Neural cell (in vitro differentiated cells): Measurements from ENCODE around the gene NAT9. TPM values are rescaled to one million over a fixed set of nuclear protein-coding genes. Genes with fewer than 3 reads are reported as not detected.

ENCODE experiments used
- H2AFZ ChIP-seq: fragments of 200-600, 300-800 bp; sonication (generic), shearing (Covaris generic); 2 replicates; pipeline ENCODE4 v1.6.0; 2014; ENCODE audit warnings: low read depth, mild to moderate bottlenecking, antibody characterized with exemption, low read length, moderate library complexity
- H3F3A ChIP-seq: fragments of 200-600 bp; shearing (Covaris generic); 2 replicates; pipeline ENCODE4 v1.6.1; 2016; ENCODE audit warnings: mild to moderate bottlenecking, moderate library complexity, mixed read lengths, antibody characterized with exemption, low read length; ENCODE audit not compliant: insufficient read depth, poor library complexity, severe bottlenecking
- H3K27ac ChIP-seq: fragments of 200-600, 300-800 bp; sonication (generic), shearing (Covaris generic); 2 replicates; pipeline ENCODE4 v1.5.1; 2014; ENCODE audit warnings: mild to moderate bottlenecking, low read length, moderate library complexity
- H3K27me3 ChIP-seq: fragments of 300-800, 200-600 bp; sonication (generic), shearing (Covaris generic); 2 replicates; pipeline ENCODE4 v1.6.0; 2014; ENCODE audit warnings: mild to moderate bottlenecking, low read depth, low read length, moderate library complexity; ENCODE audit not compliant: insufficient read depth
- H3K36me3 ChIP-seq: fragments of 300-800, 200-600 bp; sonication (generic), shearing (Covaris generic); 2 replicates; pipeline ENCODE4 v1.5.1; 2014; ENCODE audit warnings: mild to moderate bottlenecking, antibody characterized with exemption, low read length, moderate library complexity; ENCODE audit not compliant: insufficient read depth
- H3K4me2 ChIP-seq: fragments of 300-800, 200-600 bp; sonication (generic), shearing (Covaris generic); 2 replicates; pipeline ENCODE4 v1.6.0; 2014; ENCODE audit warnings: mild to moderate bottlenecking, low read length
- H3K4me3 ChIP-seq: fragments of 300-800, 200-600 bp; sonication (generic), shearing (Covaris generic); 2 replicates; pipeline ENCODE4 v1.5.1; 2014; ENCODE audit warnings: mild to moderate bottlenecking, low read length, moderate library complexity
- H3K79me2 ChIP-seq: fragments of 200-600 bp; shearing (Covaris generic); replicated peaks from 2 replicates; pipeline ENCODE4 v1.6.0; 2014; ENCODE audit warnings: mild to moderate bottlenecking, low read length, moderate library complexity; ENCODE audit not compliant: insufficient read depth
- H3K9ac ChIP-seq: fragments of 300-800, 200-600 bp; sonication (generic), shearing (Covaris generic); 2 replicates; pipeline ENCODE4 v1.6.1; 2016; ENCODE audit warnings: mild to moderate bottlenecking, low read length, mixed read lengths
- H3K9me2 ChIP-seq: fragments of 200-600 bp; shearing (Covaris generic); 2 replicates; pipeline ENCODE4 v1.6.1; 2016; ENCODE audit warnings: mild to moderate bottlenecking, low read length, mixed read lengths; ENCODE audit not compliant: insufficient read depth
- H3K9me3 ChIP-seq: fragments of 200-600, 300-800 bp; sonication (generic), shearing (Covaris generic); 2 replicates; pipeline ENCODE4 v1.6.1; 2016; ENCODE audit warnings: mild to moderate bottlenecking, mixed run types, low read length, moderate library complexity, mixed read lengths
- H4K20me1 ChIP-seq: fragments of 200-600 bp; shearing (Covaris generic); 2 replicates; pipeline ENCODE4 v1.6.1; 2016; ENCODE audit warnings: mild to moderate bottlenecking, mixed run types; ENCODE audit not compliant: insufficient read depth
- EP300 ChIP-seq: fragments of 450-650 bp; conservative IDR thresholded peaks from 2 replicates; pipeline ENCODE4 v1.6.1; 2014; ENCODE audit warnings: antibody characterized with exemption, mild to moderate bottlenecking, moderate library complexity; ENCODE audit not compliant: poor library complexity, severe bottlenecking
- EZH2 ChIP-seq: fragments of 200-600, 300-800 bp; shearing (Covaris generic), sonication (generic); IDR thresholded peaks from 2 replicates; pipeline ENCODE4 v1.6.1; 2014; ENCODE audit warnings: antibody characterized with exemption, low read length, borderline replicate concordance, mild to moderate bottlenecking; ENCODE audit not compliant: insufficient read depth, poor library complexity, severe bottlenecking
- MXI1 ChIP-seq: fragments of 450-650 bp; conservative IDR thresholded peaks from 2 replicates; pipeline ENCODE4 v1.6.1; 2014; ENCODE audit warnings: antibody characterized with exemption, mild to moderate bottlenecking; ENCODE audit not compliant: poor library complexity, severe bottlenecking
- POLR2AphosphoS5 ChIP-seq: IDR thresholded peaks from 2 replicates; pipeline ENCODE4 v1.6.1; 2012
- RAD21 ChIP-seq: fragments of 450-650 bp; conservative IDR thresholded peaks from 2 replicates; pipeline ENCODE4 v1.6.1; 2014; ENCODE audit warnings: antibody characterized with exemption, mild to moderate bottlenecking, moderate library complexity
- SMC3 ChIP-seq: fragments of 450-650 bp; conservative IDR thresholded peaks from 2 replicates; pipeline ENCODE4 v1.6.1; 2014; ENCODE audit warnings: antibody characterized with exemption, mild to moderate bottlenecking, moderate library complexity; ENCODE audit not compliant: poor library complexity
- TAF1 ChIP-seq: IDR thresholded peaks from 2 replicates; pipeline ENCODE4 v1.6.1; 2012; ENCODE audit warnings: low read depth
- polyA plus RNA-seq: library from polyadenylated mRNA; depleted of rRNA; stranded (reverse); fragments of >200 nt; gene quantifications from 2 replicates; pipeline ENCODE4 v1.2.3, GENCODE V29; 2014
- TF ChIP-seq, protein P1 (sequence below): IDR thresholded peaks from 2 replicates; pipeline ENCODE4 v1.6.1; 2012; ENCODE audit warnings: borderline replicate concordance
- TF ChIP-seq, protein P2 (sequence below): fragments of 450-650 bp; IDR thresholded peaks from 2 replicates; pipeline ENCODE4 v1.5.1; 2014; ENCODE audit warnings: antibody characterized with exemption, mild to moderate bottlenecking, moderate library complexity; ENCODE audit not compliant: poor library complexity, severe bottlenecking

The NAT9 gene
- polyA plus RNA-seq, 1 donor from 2014 or later, result 243 TPM

DNA sequence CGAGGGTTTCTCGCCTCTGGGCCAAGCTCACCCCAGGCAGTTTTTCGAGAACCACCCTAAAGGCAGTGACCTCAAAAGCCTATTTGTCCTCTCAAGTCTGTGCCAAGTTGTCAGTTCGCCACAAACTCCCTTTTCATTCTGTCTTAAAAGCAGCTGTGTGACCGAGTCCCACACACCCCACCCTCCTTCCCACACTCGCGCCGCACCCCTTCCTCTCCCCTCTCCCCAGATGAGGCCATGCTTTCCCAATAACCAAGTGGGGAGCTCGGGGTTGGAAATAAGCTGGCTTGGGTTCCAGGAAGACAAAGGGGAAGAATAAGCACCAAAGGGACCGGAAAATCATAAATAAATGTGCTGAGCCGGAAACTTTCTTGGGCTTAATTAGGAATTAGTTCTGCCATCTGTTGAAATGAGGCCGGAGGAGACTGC, 46.8 kb upstream of the NAT9 start:
- Histone ChIP-seq H3F3A (no peaks in the 10 kb centered on the region), H3K4me3 (no peak overlapping the region), H3K36me3 (no peaks in the 10 kb centered on the region), H3K27me3 (no peaks in the 10 kb centered on the region), H2AFZ (no peak overlapping the region), H3K9ac (no peak overlapping the region), H3K9me3 (no peaks in the 10 kb centered on the region), H3K27ac (no peak overlapping the region), H3K79me2 (no peaks in the 10 kb centered on the region), H3K4me2 (no peak overlapping the region), H4K20me1 (no peaks in the 10 kb centered on the region), H3K9me2 (no peaks in the 10 kb centered on the region)
- TF ChIP-seq EP300, result no peak
- TF ChIP-seq RAD21, result no peak

DNA sequence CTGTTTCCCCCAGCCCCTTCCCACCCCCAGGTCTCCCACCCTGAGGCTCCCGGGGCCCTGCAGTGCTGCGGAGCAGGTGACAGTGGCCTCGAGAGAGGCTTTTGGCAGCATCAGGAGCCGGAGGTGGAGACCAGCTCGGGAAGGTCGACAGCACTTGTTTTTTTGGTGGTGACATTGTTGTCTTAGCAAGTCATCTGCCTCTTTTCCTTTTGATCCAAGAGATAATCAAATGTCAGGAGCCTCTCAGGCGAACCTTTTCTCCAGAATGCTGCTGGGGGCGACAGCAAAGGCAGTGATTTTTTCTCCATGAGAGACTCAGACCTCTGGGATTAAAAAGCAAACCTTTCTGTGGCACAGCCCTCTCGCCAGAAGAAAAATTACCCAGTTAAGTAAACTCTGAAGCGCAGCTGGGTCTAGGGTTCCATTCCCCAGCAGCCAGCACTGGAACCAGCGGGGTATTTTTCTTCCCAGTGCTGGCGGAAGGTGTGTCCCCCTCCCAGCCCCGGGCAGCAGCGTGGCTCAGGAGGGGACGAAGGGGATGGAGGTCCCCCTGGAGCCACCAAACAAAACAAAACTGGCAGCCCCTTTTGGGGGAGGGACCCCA, 46.3 kb upstream of the NAT9 start:
- H2AFZ ChIP-seq, result no peak overlapping the region
- H3K4me2 ChIP-seq, result no peak overlapping the region
- no peak overlapping the region for H3K27ac ChIP-seq
- H3K4me3 ChIP-seq, result no peak overlapping the region
- no peaks in the 10 kb centered on the region for H3K9me3 ChIP-seq
- no peaks in the 10 kb centered on the region for H3F3A ChIP-seq
- H3K79me2 ChIP-seq, result no peaks in the 10 kb centered on the region
- no peaks in the 10 kb centered on the region for H4K20me1 ChIP-seq
- no peaks in the 10 kb centered on the region for H3K27me3 ChIP-seq
- H3K36me3 ChIP-seq, result no peaks in the 10 kb centered on the region
- TF ChIP-seq EP300 (no peak), RAD21 (no peak), SMC3 (no peak), POLR2AphosphoS5 (no peak), EZH2 (no peak), TAF1 (no peak), MXI1 (no peak)
- TF ChIP-seq, protein P1, sequence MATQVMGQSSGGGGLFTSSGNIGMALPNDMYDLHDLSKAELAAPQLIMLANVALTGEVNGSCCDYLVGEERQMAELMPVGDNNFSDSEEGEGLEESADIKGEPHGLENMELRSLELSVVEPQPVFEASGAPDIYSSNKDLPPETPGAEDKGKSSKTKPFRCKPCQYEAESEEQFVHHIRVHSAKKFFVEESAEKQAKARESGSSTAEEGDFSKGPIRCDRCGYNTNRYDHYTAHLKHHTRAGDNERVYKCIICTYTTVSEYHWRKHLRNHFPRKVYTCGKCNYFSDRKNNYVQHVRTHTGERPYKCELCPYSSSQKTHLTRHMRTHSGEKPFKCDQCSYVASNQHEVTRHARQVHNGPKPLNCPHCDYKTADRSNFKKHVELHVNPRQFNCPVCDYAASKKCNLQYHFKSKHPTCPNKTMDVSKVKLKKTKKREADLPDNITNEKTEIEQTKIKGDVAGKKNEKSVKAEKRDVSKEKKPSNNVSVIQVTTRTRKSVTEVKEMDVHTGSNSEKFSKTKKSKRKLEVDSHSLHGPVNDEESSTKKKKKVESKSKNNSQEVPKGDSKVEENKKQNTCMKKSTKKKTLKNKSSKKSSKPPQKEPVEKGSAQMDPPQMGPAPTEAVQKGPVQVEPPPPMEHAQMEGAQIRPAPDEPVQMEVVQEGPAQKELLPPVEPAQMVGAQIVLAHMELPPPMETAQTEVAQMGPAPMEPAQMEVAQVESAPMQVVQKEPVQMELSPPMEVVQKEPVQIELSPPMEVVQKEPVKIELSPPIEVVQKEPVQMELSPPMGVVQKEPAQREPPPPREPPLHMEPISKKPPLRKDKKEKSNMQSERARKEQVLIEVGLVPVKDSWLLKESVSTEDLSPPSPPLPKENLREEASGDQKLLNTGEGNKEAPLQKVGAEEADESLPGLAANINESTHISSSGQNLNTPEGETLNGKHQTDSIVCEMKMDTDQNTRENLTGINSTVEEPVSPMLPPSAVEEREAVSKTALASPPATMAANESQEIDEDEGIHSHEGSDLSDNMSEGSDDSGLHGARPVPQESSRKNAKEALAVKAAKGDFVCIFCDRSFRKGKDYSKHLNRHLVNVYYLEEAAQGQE, result no peak
- TF ChIP-seq, protein P2, sequence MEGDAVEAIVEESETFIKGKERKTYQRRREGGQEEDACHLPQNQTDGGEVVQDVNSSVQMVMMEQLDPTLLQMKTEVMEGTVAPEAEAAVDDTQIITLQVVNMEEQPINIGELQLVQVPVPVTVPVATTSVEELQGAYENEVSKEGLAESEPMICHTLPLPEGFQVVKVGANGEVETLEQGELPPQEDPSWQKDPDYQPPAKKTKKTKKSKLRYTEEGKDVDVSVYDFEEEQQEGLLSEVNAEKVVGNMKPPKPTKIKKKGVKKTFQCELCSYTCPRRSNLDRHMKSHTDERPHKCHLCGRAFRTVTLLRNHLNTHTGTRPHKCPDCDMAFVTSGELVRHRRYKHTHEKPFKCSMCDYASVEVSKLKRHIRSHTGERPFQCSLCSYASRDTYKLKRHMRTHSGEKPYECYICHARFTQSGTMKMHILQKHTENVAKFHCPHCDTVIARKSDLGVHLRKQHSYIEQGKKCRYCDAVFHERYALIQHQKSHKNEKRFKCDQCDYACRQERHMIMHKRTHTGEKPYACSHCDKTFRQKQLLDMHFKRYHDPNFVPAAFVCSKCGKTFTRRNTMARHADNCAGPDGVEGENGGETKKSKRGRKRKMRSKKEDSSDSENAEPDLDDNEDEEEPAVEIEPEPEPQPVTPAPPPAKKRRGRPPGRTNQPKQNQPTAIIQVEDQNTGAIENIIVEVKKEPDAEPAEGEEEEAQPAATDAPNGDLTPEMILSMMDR, result no peak
- H3K9me2 ChIP-seq, result no peaks in the 10 kb centered on the region
- no peak overlapping the region for H3K9ac ChIP-seq
